ENCODE measurements around the gene IREB2.

The IREB2 gene

GRCh38 chr15:78393137-78393536, 44.9 kb upstream of the IREB2 start:
- WGBS, 2 donors (ENCODE audit: extremely low coverage in 2 of 2, insufficient read length in 2 of 2, insufficient replicate concordance in 1 of 2), result no CpG with 5 or more reads among the region's 1 CpG
- no peak overlapping the region for H3K27ac ChIP-seq (replicated peaks; ENCODE audit: low read length)
- H3K18ac ChIP-seq (ENCODE audit: low read length), result no peak overlapping the region
- H3K4me3 ChIP-seq (ENCODE audit: low read length in 2 of 2), result no peak overlapping the region
- no peak overlapping the region for H3K4ac ChIP-seq (ENCODE audit: low read length)
- H2AK5ac ChIP-seq (ENCODE audit: low read depth, low read length), result no peak overlapping the region
- no peak overlapping the region for H3K23ac ChIP-seq (ENCODE audit: low read depth, low read length, poor library complexity)
- no peaks in the 10 kb centered on the region for H3K27me3 ChIP-seq (ENCODE audit: control insufficient read depth in 3 of 3, insufficient read depth in 3 of 3, low read depth in 1 of 3, low read length in 3 of 3)
- DNase-seq (ENCODE audit: low spot score), result no peak
- H2BK15ac ChIP-seq (ENCODE audit: low read length), result no peak overlapping the region
- H2BK12ac ChIP-seq (ENCODE audit: low read length), result no peak overlapping the region
- H2BK120ac ChIP-seq (ENCODE audit: low read depth, low read length), result no peak overlapping the region
- no peaks in the 10 kb centered on the region for H3K9me3 ChIP-seq (replicated peaks in 1 of 2; ENCODE audit: control insufficient read depth in 2 of 2, insufficient read depth in 1 of 2, low read depth in 1 of 2, low read length in 2 of 2)
- H3K14ac ChIP-seq (ENCODE audit: low read length), result no peak overlapping the region
- no peak overlapping the region for H3K4me2 ChIP-seq (ENCODE audit: insufficient read depth, low read length, poor library complexity, severe bottlenecking)
- H3K4me1 ChIP-seq (ENCODE audit: control insufficient read depth in 2 of 2, insufficient read depth in 1 of 2, low read depth in 1 of 2, low read length in 2 of 2), result peaks cover 7 to 17% of the 10 kb centered on the region in 2 donors
- no peak overlapping the region for H3K9ac ChIP-seq (ENCODE audit: low read depth, low read length, poor library complexity)
- H3K79me1 ChIP-seq (ENCODE audit: low read depth, low read length), result no peaks in the 10 kb centered on the region
- H4K91ac ChIP-seq (ENCODE audit: low read depth, low read length, poor library complexity), result no peak overlapping the region
- no peak overlapping the region for H2BK5ac ChIP-seq (ENCODE audit: low read length)
- H3K36me3 ChIP-seq (replicated peaks in 1 of 2; ENCODE audit: control insufficient read depth in 2 of 2, insufficient read depth in 2 of 2, low read length in 2 of 2), result no peaks in the 10 kb centered on the region
- H2AFZ ChIP-seq (ENCODE audit: low read length), result no peak overlapping the region
- no peak overlapping the region for H4K8ac ChIP-seq (ENCODE audit: low read depth, low read length)

GRCh38 chr15:78394026-78394425, 44.0 kb upstream of the IREB2 start:
- Histone ChIP-seq H2AFZ (ENCODE audit: low read length) (no peak overlapping the region), H3K18ac (ENCODE audit: low read length) (no peak overlapping the region), H3K27ac (replicated peaks; ENCODE audit: low read length) (no peak overlapping the region), H3K4ac (ENCODE audit: low read length) (no peak overlapping the region), H3K4me3 (ENCODE audit: low read length in 2 of 2) (no peak overlapping the region), H3K9ac (ENCODE audit: low read depth, low read length, poor library complexity) (no peak overlapping the region), H2BK12ac (ENCODE audit: low read length) (no peak overlapping the region), H3K79me1 (ENCODE audit: low read depth, low read length) (no peaks in the 10 kb centered on the region), H4K8ac (ENCODE audit: low read depth, low read length) (no peak overlapping the region), H2AK5ac (ENCODE audit: low read depth, low read length) (no peak overlapping the region), H3K23ac (ENCODE audit: low read depth, low read length, poor library complexity) (no peak overlapping the region), H3K9me3 (replicated peaks in 1 of 2; ENCODE audit: control insufficient read depth in 2 of 2, insufficient read depth in 1 of 2, low read depth in 1 of 2, low read length in 2 of 2) (no peaks in the 10 kb centered on the region), H2BK5ac (ENCODE audit: low read length) (no peak overlapping the region), H3K14ac (ENCODE audit: low read length) (no peak overlapping the region), H3K4me2 (ENCODE audit: insufficient read depth, low read length, poor library complexity, severe bottlenecking) (no peak overlapping the region), H4K91ac (ENCODE audit: low read depth, low read length, poor library complexity) (no peak overlapping the region), H2BK15ac (ENCODE audit: low read length) (no peak overlapping the region), H3K4me1 (ENCODE audit: control insufficient read depth in 2 of 2, insufficient read depth in 1 of 2, low read depth in 1 of 2, low read length in 2 of 2) (peaks cover 5 to 15% of the 10 kb centered on the region in 2 donors), H2BK120ac (ENCODE audit: low read depth, low read length) (no peak overlapping the region), H3K27me3 (ENCODE audit: control insufficient read depth in 3 of 3, insufficient read depth in 3 of 3, low read depth in 1 of 3, low read length in 3 of 3) (no peaks in the 10 kb centered on the region), H3K36me3 (replicated peaks in 1 of 2; ENCODE audit: control insufficient read depth in 2 of 2, insufficient read depth in 2 of 2, low read length in 2 of 2) (no peaks in the 10 kb centered on the region)
- WGBS, 2 donors (ENCODE audit: extremely low coverage in 2 of 2, insufficient read length in 2 of 2, insufficient replicate concordance in 1 of 2), result no CpG with 5 or more reads among the region's 3 CpGs
- no peak for DNase-seq (ENCODE audit: low spot score)

GRCh38 chr15:78394981-78395616, 42.9 kb upstream of the IREB2 start:
- Histone ChIP-seq H3K27ac (replicated peaks; ENCODE audit: low read length) (no peak overlapping the region), H3K9ac (ENCODE audit: low read depth, low read length, poor library complexity) (no peak overlapping the region), H4K91ac (ENCODE audit: low read depth, low read length, poor library complexity) (no peak overlapping the region), H3K4me1 (ENCODE audit: control insufficient read depth in 2 of 2, insufficient read depth in 1 of 2, low read depth in 1 of 2, low read length in 2 of 2) (peaks cover 0 to 9% of the 10 kb centered on the region in 2 donors), H2AFZ (ENCODE audit: low read length) (peak overlapping the region; percentile 58), H2AK5ac (ENCODE audit: low read depth, low read length) (no peak overlapping the region), H3K23ac (ENCODE audit: low read depth, low read length, poor library complexity) (no peak overlapping the region), H3K18ac (ENCODE audit: low read length) (peak overlapping the region; percentile 51), H2BK120ac (ENCODE audit: low read depth, low read length) (no peak overlapping the region), H3K4me3 (ENCODE audit: low read length in 2 of 2) (no peak overlapping the region), H2BK15ac (ENCODE audit: low read length) (no peak overlapping the region), H3K4ac (ENCODE audit: low read length) (no peak overlapping the region), H3K14ac (ENCODE audit: low read length) (no peak overlapping the region), H3K9me3 (replicated peaks in 1 of 2; ENCODE audit: control insufficient read depth in 2 of 2, insufficient read depth in 1 of 2, low read depth in 1 of 2, low read length in 2 of 2) (no peaks in the 10 kb centered on the region), H3K4me2 (ENCODE audit: insufficient read depth, low read length, poor library complexity, severe bottlenecking) (no peak overlapping the region), H3K27me3 (ENCODE audit: control insufficient read depth in 3 of 3, insufficient read depth in 3 of 3, low read depth in 1 of 3, low read length in 3 of 3) (no peaks in the 10 kb centered on the region), H3K36me3 (replicated peaks in 1 of 2; ENCODE audit: control insufficient read depth in 2 of 2, insufficient read depth in 2 of 2, low read length in 2 of 2) (no peaks in the 10 kb centered on the region), H2BK12ac (ENCODE audit: low read length) (no peak overlapping the region), H2BK5ac (ENCODE audit: low read length) (no peak overlapping the region), H3K79me1 (ENCODE audit: low read depth, low read length) (no peaks in the 10 kb centered on the region), H4K8ac (ENCODE audit: low read depth, low read length) (no peak overlapping the region)
- DNase-seq (ENCODE audit: low spot score), result peak; percentile 55
- WGBS, 2 donors (ENCODE audit: extremely low coverage in 2 of 2, insufficient read length in 2 of 2, insufficient replicate concordance in 1 of 2), result no CpG with 5 or more reads among the region's 13 CpGs

- H3K36me3 ChIP-seq (replicated peaks in 1 of 2; ENCODE audit: control insufficient read depth in 2 of 2, insufficient read depth in 2 of 2, low read length in 2 of 2), result no peaks in the 10 kb centered on the region
- H4K8ac ChIP-seq (ENCODE audit: low read depth, low read length), result no peak overlapping the region
- H3K27ac ChIP-seq (replicated peaks; ENCODE audit: low read length), result no peak overlapping the region
- H2BK5ac ChIP-seq (ENCODE audit: low read length), result no peak overlapping the region
- WGBS, 2 donors (ENCODE audit: extremely low coverage in 2 of 2, insufficient read length in 2 of 2, insufficient replicate concordance in 1 of 2), result no CpG with 5 or more reads among the region's 9 CpGs
- no peak overlapping the region for H2BK120ac ChIP-seq (ENCODE audit: low read depth, low read length)
- H3K14ac ChIP-seq (ENCODE audit: low read length), result no peak overlapping the region
- H4K91ac ChIP-seq (ENCODE audit: low read depth, low read length, poor library complexity), result no peak overlapping the region
- H3K4me1 ChIP-seq (ENCODE audit: control insufficient read depth in 2 of 2, insufficient read depth in 1 of 2, low read depth in 1 of 2, low read length in 2 of 2), result peaks cover 0 to 9% of the 10 kb centered on the region in 2 donors
- no peak for DNase-seq (ENCODE audit: low spot score)
- no peak overlapping the region for H2BK12ac ChIP-seq (ENCODE audit: low read length)
- no peak overlapping the region for H3K4me3 ChIP-seq (ENCODE audit: low read length in 2 of 2)
- H3K4ac ChIP-seq (ENCODE audit: low read length), result no peak overlapping the region
- H3K27me3 ChIP-seq (ENCODE audit: control insufficient read depth in 3 of 3, insufficient read depth in 3 of 3, low read depth in 1 of 3, low read length in 3 of 3), result no peaks in the 10 kb centered on the region
- H3K4me2 ChIP-seq (ENCODE audit: insufficient read depth, low read length, poor library complexity, severe bottlenecking), result no peak overlapping the region
- H3K9me3 ChIP-seq (replicated peaks in 1 of 2; ENCODE audit: control insufficient read depth in 2 of 2, insufficient read depth in 1 of 2, low read depth in 1 of 2, low read length in 2 of 2), result no peaks in the 10 kb centered on the region
- no peak overlapping the region for H3K23ac ChIP-seq (ENCODE audit: low read depth, low read length, poor library complexity)
- H3K18ac ChIP-seq (ENCODE audit: low read length), result peak overlapping the region; percentile 53
- no peak overlapping the region for H2AK5ac ChIP-seq (ENCODE audit: low read depth, low read length)
- no peak overlapping the region for H3K9ac ChIP-seq (ENCODE audit: low read depth, low read length, poor library complexity)
- H2AFZ ChIP-seq (ENCODE audit: low read length), result no peak overlapping the region
- H3K79me1 ChIP-seq (ENCODE audit: low read depth, low read length), result no peaks in the 10 kb centered on the region
- H2BK15ac ChIP-seq (ENCODE audit: low read length), result peak overlapping the region; percentile 22
Observed at GRCh38 chr15:78396186-78396814, 41.7 kb upstream of the IREB2 start.

All from neuronal stem cell (in vitro differentiated cells).